Upper lobe of left lung (tissue), 6 donors: Measurements from ENCODE around the gene ANAPC5. TPM values are rescaled to one million over a fixed set of nuclear protein-coding genes. Genes with fewer than 3 reads are reported as not detected.

Experiments used
- ATAC-seq, 2 donors: fragments of 200-7000 bp; cut with Tn5 transposase; one replicate each; pipeline ENCODE4 v1.9.1; 2022; ENCODE audit warnings: mild to moderate bottlenecking in 2 of 2, moderate library complexity in 2 of 2; ENCODE audit not compliant: low FRiP score in 2 of 2
- DNase-seq, 2 donors: peaks; one replicate each; pipeline ENCODE4 v3.0.0-alpha.2; 2019 to 2020
- H3K27ac ChIP-seq, 4 donors: fragments of 200-600 bp; sonication (generic); one replicate each; pipeline ENCODE4 v1.5.1; 2016 to 2019
- H3K27me3 ChIP-seq, 4 donors: fragments of 200-600 bp; sonication (generic); one replicate each; pipeline ENCODE4 v1.5.1; 2017 to 2019
- H3K36me3 ChIP-seq, 4 donors: fragments of 200-600 bp; sonication (generic); one replicate each; pipeline ENCODE4 v1.5.1; 2016 to 2019
- H3K4me1 ChIP-seq, 4 donors: fragments of 200-600 bp; sonication (generic); one replicate each; pipeline ENCODE4 v1.5.1; 2018 to 2019
- H3K4me3 ChIP-seq, 4 donors: fragments of 200-600 bp; sonication (generic); one replicate each; pipeline ENCODE4 v1.5.1; 2017 to 2019; ENCODE audit warnings: mild to moderate bottlenecking in 2 of 4, moderate library complexity in 1 of 4
- H3K9me3 ChIP-seq, 4 donors: fragments of 200-600 bp; sonication (generic); one replicate each; pipeline ENCODE4 v1.5.1; 2018 to 2019
- CTCF ChIP-seq, 6 experiments: fragments of 450-650 bp in 4 of 6; fragments of 200-600 bp in 2 of 6; sonication (generic) in 2 of 6; IDR thresholded peaks; one replicate each; pipeline ENCODE4 v1.5.1; 2016 to 2019; ENCODE audit warnings: antibody characterized with exemption in 6 of 6
- EP300 ChIP-seq, 4 donors: sonication (generic); formaldehyde crosslinking; IDR thresholded peaks; one replicate each; pipeline ENCODE4 v1.5.1; 2017; ENCODE audit warnings: antibody characterized with exemption in 4 of 4, control low read depth in 2 of 4
- POLR2A ChIP-seq, 4 donors: fragments of 450-650 bp; IDR thresholded peaks; one replicate each; pipeline ENCODE4 v1.5.1; 2016 to 2017; ENCODE audit warnings: antibody characterized with exemption in 4 of 4, mild to moderate bottlenecking in 2 of 4
- POLR2AphosphoS5 ChIP-seq, 2 donors: sonication (generic); formaldehyde crosslinking; IDR thresholded peaks; one replicate each; pipeline ENCODE4 v1.5.1; 2017; ENCODE audit warnings: antibody characterized with exemption in 2 of 2
- WGBS, 2 donors: methylation state at CpG; one replicate each; pipeline ENCODE4 v1.1.5; 2017 to 2018; 5-methylcytosine and 5-hydroxymethylcytosine counted together
- total RNA-seq, 6 donors: library from RNA; depleted of rRNA in 4 of 6; stranded (reverse); fragments of >200 nt in 4 of 6; gene quantifications; one replicate each; pipeline versions ENCODE4 v1.1.0 to v1.2.1, GENCODE V29; 2016 to 2021
- donor health status: DM: no; HTN: no; CAD: no; lungs with moderate emphysema.
- donor health status: DM: no; HTN: yes; CAD: no; lungs with severe emphysema.

The ANAPC5 gene
- total RNA-seq, 6 donors from 2014 or later: 68.1 to 172 (median 87.3) TPM

GRCh38 chr12:121261398-121261797 lies 90.8 kb downstream of the ANAPC5 start:
- H3K27ac ChIP-seq: no peak overlapping the region
- 90 to 95% methylated on average over 6 of the region's 6 CpGs for WGBS, 2 donors
- peaks cover 4 to 86% (median 57%) of the 10 kb centered on the region in 4 donors for H3K36me3 ChIP-seq
- H3K4me1 ChIP-seq: no peaks in the 10 kb centered on the region
- DNase-seq (no peak), ATAC-seq (peak in 1 of 2 donors; percentile 52)
- no peaks in the 10 kb centered on the region for H3K27me3 ChIP-seq
- TF ChIP-seq CTCF (IDR thresholded peaks at IDR 0.05): no peak
- no peak for TF ChIP-seq POLR2AphosphoS5 (IDR thresholded peaks at IDR 0.05)
- no peak for TF ChIP-seq POLR2A (IDR thresholded peaks at IDR 0.05)
- no peaks in the 10 kb centered on the region for H3K9me3 ChIP-seq
- H3K4me3 ChIP-seq: no peak overlapping the region

- H3K36me3 ChIP-seq: peaks cover 4 to 85% (median 53%) of the 10 kb centered on the region in 4 donors
- WGBS, 2 donors: 89 to 93% methylated on average over 7 of the region's 7 CpGs
Observed at GRCh38 chr12:121260091-121260490, 92.1 kb downstream of the ANAPC5 start.

GRCh38 chr12:121259074-121259473 lies 93.1 kb downstream of the ANAPC5 start:
- no peak for ATAC-seq
- H3K36me3 ChIP-seq: peaks cover 4 to 88% (median 56%) of the 10 kb centered on the region in 4 donors
- no peak for DNase-seq
- H3K27me3 ChIP-seq: no peaks in the 10 kb centered on the region
- no peak for TF ChIP-seq POLR2AphosphoS5 (IDR thresholded peaks at IDR 0.05)
- TF ChIP-seq CTCF (IDR thresholded peaks at IDR 0.05): no peak
- TF ChIP-seq EP300 (IDR thresholded peaks at IDR 0.05): no peak
- no peaks in the 10 kb centered on the region for H3K9me3 ChIP-seq
- H3K27ac ChIP-seq: no peak overlapping the region
- WGBS, 2 donors: 97 to 99% methylated on average over 10 to 11 of the region's 11 CpGs
- H3K4me3 ChIP-seq: no peak overlapping the region
- no peaks in the 10 kb centered on the region for H3K4me1 ChIP-seq

More at GRCh38 chr12:121260091-121260490, 92.1 kb downstream of the ANAPC5 start:
- no peaks in the 10 kb centered on the region for H3K4me1 ChIP-seq
- DNase-seq (no peak), ATAC-seq (no peak)
- H3K9me3 ChIP-seq: no peaks in the 10 kb centered on the region
- no peak for TF ChIP-seq POLR2A (IDR thresholded peaks at IDR 0.05)
- no peak for TF ChIP-seq POLR2AphosphoS5 (IDR thresholded peaks at IDR 0.05)
- no peak for TF ChIP-seq EP300 (IDR thresholded peaks at IDR 0.05)
- TF ChIP-seq CTCF (IDR thresholded peaks at IDR 0.05): no peak
- no peak overlapping the region for H3K4me3 ChIP-seq
- no peaks in the 10 kb centered on the region for H3K27me3 ChIP-seq
- no peak overlapping the region for H3K27ac ChIP-seq

Other genes with a start within 250 kb of the ANAPC5 start
- 10 to 100 TPM in 4 of 6 donors, 1 to 10 TPM in 2; 8.2 to 37.1 (median 15.4) TPM for gene P2RX7, start 219.5 kb downstream of the ANAPC5 start, total RNA-seq
- 10 to 100 TPM; 62.7 to 98.5 (median 79.5) TPM for gene P2RX4, start 142.3 kb downstream of the ANAPC5 start, total RNA-seq
- 10 to 100 TPM; 27.7 to 63.9 (median 41.7) TPM for gene CAMKK2, start 55.7 kb downstream of the ANAPC5 start, total RNA-seq
- 10 to 100 TPM; 22.1 to 48.2 (median 32.4) TPM for gene RNF34, start 47.7 kb upstream of the ANAPC5 start, total RNA-seq
- 10 to 100 TPM; 29.5 to 81.7 (median 34.2) TPM for gene KDM2B, start 228.6 kb upstream of the ANAPC5 start, total RNA-seq